HG02763 (cell line): Measurements from ENCODE around the gene ZNF438.

Experiments
- ATAC-seq: cut with Tn5 transposase; IDR thresholded peaks from one replicate; pipeline ENCODE4 v1.9.1; 2021; ENCODE audit warnings: mild to moderate bottlenecking, moderate library complexity; ENCODE audit not compliant: unreplicated experiment

ZNF438 gene

DNA sequence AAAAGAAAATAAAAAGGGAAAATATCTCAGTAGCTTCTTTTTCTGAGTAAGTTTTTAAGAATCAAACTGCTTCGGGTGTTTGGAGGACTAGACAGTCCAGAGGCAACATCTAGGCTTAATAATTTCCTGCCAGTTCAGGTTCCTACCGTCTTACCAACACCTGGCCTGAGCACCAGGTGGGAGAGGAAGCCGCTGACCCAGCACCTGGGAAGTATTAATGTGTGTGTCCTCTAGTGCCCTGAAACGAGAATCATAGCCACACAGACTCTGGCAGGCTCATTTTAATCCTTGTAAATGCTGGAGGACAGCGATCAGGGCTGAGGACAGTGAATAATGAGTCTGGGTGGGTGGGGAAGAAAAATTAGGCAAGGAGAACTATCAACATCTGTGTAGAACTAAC, 137.4 kb downstream of the ZNF438 start:
- no peak for ATAC-seq

DNA sequence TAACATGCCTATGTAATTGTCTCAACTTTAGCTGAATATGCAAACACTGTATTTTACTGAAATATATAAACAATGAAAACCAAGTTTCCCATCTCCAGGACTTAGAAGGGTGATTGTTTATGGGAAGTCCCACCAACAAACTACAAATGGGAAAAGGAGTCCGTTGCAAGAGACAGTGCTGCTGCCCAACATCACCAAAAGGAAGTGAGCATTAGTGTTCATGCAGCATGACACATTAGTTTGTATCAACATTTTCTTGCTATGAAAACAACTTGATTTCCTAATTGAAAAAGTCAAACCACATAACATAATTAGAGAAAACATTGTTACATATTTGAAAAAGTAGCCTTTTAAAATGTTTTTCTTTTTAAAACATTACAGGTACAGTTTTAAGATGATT, 138.5 kb downstream of the ZNF438 start:
- ATAC-seq = no peak

- no peak for ATAC-seq
Measured at GRCh38 chr10:30887839-30888238, 143.8 kb downstream of the ZNF438 start.

DNA sequence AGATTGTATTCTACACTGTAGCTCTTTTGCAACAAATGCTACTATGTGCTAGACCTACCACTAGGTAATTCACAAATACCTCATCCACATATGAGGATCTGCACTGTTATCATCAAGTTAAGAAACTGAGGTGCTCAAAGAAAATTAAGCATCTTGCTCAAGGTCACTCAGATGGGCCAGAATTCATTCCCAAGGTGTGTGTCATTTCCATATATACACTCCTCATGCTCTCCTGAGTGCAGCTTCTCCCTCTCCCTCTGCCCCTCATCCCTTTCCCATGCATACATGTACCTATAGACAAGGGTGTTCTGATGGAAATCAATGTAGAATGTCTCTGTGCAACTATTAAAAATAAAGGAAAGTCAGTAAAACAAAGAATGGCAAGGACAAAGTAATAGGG, 146.2 kb downstream of the ZNF438 start:
- no peak for ATAC-seq

DNA sequence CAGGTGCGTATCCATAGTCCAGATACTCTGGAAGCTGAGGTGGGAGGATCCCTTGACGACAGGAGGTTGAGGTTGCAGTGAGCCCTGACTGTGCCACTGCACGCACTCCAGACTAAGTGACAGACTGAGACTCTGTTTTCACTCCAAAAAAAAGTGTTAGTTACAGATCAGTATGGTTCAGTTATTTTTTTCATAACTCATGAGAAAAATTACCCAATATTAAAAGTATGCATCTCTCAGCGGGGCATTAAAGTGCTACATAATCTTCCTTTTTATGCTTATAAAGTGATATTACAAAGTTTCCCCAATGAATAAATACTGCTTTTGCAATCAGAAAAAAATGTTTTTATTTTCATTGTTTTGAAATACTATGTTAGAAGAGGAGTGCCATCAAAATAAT, 147.9 kb downstream of the ZNF438 start:
- no peak for ATAC-seq

- no peak for ATAC-seq
Measured at GRCh38 chr10:30883116-30883515, 148.5 kb downstream of the ZNF438 start.

DNA sequence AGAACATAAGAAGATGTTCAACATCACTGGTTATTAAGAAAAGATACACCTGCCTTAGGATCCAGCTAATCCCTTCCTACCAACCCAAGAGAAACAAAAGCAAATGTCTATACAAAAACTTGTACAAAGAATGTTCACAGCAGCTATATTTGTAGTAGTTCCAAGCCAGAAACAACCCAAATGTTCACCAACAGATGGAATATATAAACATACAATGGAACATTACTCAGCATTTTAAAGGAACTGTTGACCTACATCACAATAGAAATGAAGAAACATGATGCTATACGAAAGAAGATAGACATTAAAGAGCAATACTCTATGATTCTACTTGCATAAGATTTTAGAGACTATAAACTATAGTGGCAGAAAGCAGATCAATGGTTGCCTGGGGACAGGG, 149.4 kb downstream of the ZNF438 start:
- no peak for ATAC-seq

GRCh38 chr10:30878920-30879319, 152.7 kb downstream of the ZNF438 start:
- no peak for ATAC-seq

GRCh38 chr10:30877111-30877510, 154.6 kb downstream of the ZNF438 start:
- no peak for ATAC-seq

DNA sequence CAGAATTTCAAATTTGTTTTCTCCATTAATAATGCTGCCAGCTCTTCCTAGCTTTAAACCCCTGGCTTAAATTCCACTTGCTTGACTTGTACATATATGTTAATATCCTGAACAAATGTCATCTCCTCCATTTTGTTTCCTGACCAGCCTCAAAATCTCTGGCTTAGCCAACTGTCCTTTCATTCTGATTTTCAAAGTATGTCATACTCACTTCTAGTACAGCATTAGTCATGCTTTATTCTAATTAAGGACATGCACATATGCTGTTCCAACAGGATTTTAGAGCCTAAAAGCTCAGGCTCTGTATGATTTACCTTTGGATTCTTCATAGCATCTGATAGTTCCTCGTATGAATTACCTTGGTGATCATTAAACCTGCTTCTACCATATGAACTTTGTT, 158.3 kb downstream of the ZNF438 start:
- no peak for ATAC-seq

- ATAC-seq = no peak
Measured at GRCh38 chr10:30870896-30871295, 160.8 kb downstream of the ZNF438 start.

DNA sequence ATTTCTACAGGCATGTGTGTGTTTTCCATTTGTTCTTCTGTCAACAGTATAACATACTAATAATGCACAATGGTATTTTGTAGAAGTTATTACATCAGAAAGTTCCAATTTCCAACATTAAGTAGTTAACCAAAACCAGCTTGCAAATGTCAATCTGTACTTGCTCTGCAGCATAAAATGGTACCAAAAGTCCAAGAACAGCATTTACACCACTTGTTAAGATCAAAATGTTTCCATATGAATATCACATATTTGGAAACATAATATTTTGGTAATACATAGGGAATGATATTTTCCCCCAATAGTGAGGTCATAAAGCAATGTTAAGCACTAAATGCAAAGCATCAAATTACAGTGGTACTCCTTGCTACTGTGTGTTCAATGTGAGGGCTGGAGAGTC, 162.1 kb downstream of the ZNF438 start:
- ATAC-seq = no peak

GRCh38 chr10:30868611-30869010, 163.1 kb downstream of the ZNF438 start:
- ATAC-seq = no peak

GRCh38 chr10:30866896-30867295, 164.8 kb downstream of the ZNF438 start:
- ATAC-seq = no peak

GRCh38 chr10:30865141-30865926, 166.3 kb downstream of the ZNF438 start:
- no peak for ATAC-seq

DNA sequence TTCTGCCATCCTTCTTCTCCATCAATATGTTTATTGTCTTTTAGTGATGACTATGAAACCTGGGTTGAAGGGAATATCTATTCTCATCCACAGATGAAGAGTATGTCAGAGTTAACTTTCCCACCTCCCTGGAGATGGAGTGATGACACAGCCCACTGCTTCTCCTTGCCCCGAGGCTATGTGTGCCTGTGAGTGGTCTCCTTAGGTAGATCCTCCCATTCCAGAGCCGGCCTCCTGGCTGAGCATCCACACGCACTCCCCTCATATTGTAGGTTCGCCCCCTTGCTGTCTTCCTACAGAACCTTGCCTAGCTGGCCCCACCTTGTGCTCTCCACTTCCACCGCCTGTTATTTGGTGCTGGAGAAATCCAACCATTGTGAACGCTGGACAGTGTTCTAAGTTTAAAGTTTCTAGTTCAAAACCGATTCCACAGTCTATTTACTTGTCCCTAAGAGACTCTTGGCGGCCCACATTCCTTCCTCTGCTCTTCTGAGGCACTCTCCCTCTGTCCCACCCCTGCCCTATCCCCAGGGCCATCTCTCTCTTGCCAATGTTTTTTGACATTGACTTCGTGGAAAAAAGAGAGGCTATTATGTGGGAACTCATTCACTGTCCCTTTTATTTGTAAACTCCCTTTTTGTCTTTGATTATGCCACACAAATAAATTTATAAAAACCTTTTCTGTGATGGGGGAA, 168.0 kb downstream of the ZNF438 start:
- no peak for ATAC-seq

DNA sequence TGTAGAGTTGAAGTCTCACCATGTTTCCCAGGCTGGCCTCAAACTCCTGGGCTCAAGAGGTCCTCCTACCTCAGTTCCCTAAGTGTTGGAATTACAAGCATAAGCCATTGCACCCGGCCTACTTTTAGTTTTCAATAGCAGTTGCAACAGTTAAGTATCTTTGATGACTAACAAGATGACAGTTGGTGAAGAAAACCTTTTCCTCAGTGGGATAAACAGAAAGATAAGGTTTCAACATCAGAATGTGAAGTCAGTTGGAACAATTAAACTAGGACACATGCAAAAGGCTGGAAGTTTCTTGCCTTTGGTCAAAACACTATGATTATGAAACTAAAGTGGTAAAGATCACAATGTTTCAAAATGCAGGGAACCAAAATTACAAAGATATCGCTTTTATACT, 169.2 kb downstream of the ZNF438 start:
- ATAC-seq = no peak

DNA sequence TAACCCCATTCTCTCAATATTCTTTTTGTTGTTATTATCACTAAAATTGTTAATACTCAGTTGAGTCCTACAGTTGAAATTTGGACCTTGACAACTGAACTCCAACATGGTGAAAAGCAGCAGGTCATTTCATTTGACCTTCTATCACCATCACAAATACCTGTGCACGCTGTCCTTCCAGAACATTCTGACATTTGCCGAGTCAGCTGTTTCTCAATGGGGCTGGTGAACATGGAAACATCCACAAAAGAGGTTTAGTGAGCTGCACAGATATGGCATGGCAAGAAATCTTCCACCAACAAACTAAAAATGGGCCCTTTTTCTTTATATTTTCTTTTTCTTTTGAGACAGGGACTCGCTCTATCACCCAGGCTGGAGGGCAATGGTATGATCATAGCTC, 169.7 kb downstream of the ZNF438 start:
- ATAC-seq = no peak

DNA sequence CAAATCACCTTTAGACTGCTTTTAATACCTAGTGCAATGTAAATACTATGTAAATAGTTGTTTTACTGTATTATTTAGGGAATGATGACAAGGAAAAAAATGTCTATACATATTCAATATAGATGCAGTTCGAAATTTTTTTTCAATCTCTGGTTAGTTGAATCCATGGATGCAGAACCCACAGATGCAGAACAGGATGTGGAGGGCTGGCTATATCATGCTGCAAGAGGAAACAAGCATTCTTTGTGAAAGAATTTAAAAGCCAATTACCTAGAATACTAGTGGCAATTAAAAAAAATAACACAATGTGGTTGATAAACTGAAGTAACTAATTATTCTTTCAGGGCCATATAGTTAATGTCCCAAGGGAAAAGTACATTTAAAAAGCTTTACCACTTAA, 170.4 kb downstream of the ZNF438 start:
- ATAC-seq = no peak

DNA sequence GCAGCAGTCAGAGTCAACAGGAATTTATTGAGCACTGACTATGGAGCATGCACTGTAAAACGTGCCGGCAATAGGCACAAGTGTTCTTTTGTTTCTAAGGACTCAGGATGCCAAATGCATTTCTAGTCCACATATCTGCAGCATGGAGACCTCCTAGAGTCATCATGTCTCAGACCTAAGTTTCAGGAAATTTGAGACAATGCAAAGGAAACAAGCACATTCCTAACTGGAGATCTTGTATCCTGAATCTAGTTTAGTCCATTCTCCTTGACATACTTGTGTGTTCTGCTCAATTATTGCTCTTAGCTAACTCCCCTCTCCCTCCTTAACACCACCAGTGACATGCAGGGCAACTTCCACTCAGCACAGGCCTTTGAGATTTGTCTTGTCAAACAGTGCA, 173.2 kb downstream of the ZNF438 start:
- no peak for ATAC-seq

- ATAC-seq = no peak
Measured at GRCh38 chr10:30857803-30858202, 173.9 kb downstream of the ZNF438 start.

DNA sequence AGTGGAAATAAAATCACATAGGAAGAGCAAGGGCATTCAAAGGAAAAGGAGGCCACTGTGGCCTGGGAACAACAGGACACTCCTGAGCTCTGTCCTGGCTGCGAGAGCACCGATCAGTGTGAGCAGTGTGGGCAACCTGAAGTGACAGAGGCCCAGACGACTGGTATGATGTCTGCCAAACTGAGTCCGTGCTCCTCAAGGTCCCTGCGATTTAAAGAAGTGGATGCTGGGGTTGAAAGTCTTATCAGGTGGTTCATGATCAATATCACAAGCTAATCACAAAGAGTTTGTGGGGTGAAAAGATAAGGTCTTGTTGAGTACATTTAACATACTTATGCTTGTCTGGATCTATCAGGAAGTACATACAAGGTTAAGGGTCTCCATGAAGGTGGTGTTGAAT, 176.5 kb downstream of the ZNF438 start:
- ATAC-seq = no peak

GRCh38 chr10:30854656-30855055, 177.0 kb downstream of the ZNF438 start:
- ATAC-seq = no peak
